ENCODE results near the gene OR1Q1.
"Not testable (repeated sequence)": the region's sequence is repeated elsewhere in the genome, so short reads cannot be mapped to it uniquely, and the experiment has no call there.

The OR1Q1 gene

DNA sequence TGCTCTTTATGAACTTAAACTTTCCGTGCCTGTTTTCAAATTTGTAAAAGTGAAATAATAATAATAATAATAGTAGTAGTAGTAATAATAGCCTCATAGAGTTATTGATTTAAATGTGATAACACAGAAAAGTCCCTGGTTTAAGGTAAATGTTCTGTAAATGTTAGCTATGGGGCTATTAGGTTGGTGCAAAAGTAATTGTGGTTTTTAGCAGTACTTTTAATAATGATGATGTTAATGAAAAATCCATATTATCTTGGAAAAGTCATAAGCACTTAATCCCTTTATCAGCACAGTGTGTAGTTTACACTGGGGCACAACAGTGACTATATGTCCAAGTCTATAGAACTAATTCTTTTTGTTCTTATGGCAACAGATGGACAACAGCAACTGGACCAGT lies at the start of gene OR1Q1:
Gene OR1Q1, plus strand, starts transcription at position 377 of the 400 bp plus-strand sequence. Its CDS starts 0 bp downstream, at position 377.
- no peak for DNase-seq (ENCODE audit: low read depth)

DNA sequence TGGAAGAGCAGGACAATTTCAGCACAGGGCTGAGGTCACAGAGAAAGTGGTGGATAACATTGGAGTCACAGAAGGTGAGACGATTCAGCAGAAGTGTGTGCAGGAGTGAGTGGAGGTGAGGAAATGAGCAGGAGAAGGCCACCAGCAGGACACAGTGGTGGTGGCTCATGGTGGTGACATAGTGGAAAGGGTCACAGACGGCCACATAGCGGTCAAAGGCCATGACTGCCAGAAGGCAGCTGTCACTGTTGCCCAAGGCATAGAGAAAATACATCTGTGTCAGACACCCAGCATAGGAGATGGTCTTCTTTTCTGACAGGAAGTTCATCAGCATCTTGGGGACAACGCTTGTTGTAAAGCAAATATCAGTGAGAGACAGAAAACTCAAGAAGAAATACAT lies 46.6 kb upstream of the OR1Q1 start:
- no peak for DNase-seq (ENCODE audit: low read depth)

DNA sequence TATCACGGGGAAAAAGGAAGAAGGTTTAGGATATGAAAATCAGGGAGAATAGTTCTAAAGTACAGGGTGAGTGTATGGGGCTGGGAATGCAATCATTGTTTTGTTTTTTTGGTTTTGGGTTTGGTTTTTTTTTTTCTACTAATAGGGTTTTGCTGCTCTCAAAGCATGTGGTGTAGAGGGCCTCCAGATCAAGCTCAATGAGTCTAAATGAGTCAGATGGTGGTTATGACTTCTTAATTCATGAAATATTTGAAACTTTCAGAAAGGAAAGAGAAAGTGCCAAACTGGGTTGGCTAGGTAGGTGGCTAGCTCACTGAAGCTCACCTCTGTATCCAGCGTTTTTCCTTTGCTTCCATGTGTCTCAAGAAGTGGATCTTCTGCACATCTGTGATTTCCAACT lies 42.1 kb upstream of the OR1Q1 start:
- DNase-seq (ENCODE audit: low read depth) = no peak

- no peak for DNase-seq (ENCODE audit: low read depth)
Measured at GRCh38 chr9:122579874-122580273, 34.7 kb upstream of the OR1Q1 start.

GRCh38 chr9:122580360-122580759 lies 34.2 kb upstream of the OR1Q1 start:
- no peak for DNase-seq (ENCODE audit: low read depth)

- not testable (repeated sequence) for DNase-seq (ENCODE audit: low read depth)
Measured at GRCh38 chr9:122583284-122583683, 31.3 kb upstream of the OR1Q1 start, which contains the start of gene OR1L8. OR1L8 (minus strand) TSS chr9:122583384; CDS start chr9:122568477, 14,907 bp downstream.

GRCh38 chr9:122605691-122606090 lies 8.8 kb upstream of the OR1Q1 start:
- DNase-seq (ENCODE audit: low read depth) = no peak

DNA sequence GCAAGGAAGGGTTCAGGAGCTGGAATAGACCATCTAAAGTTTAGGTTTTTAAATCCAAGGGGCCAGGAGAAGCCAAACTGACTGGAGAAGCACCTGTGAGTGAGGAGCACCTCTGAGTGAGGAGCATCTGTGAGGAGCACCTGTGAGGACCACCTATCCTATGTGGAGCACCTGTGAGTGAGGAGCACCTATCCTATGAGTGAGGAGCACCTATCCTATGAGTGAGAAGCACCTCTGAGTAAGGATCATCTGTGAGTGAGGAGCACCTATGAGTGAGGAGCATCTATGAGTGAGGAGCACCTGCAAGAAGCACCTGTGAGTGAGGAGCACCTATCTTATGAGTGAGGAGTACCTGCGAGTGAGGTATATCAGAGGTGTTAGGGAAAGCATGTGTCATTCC lies 8.0 kb upstream of the OR1Q1 start:
- no peak for DNase-seq (ENCODE audit: low read depth)

- no peak for DNase-seq (ENCODE audit: low read depth)
Measured at GRCh38 chr9:122609804-122610203, 4.7 kb upstream of the OR1Q1 start.

GRCh38 chr9:122619996-122620395 lies 5.5 kb downstream of the OR1Q1 start:
- DNase-seq (ENCODE audit: low read depth) = no peak

GRCh38 chr9:122642226-122642625 lies 27.7 kb downstream of the OR1Q1 start:
- DNase-seq (ENCODE audit: low read depth) = no peak

GRCh38 chr9:122656378-122656777 lies 41.8 kb downstream of the OR1Q1 start:
- no peak for DNase-seq (ENCODE audit: low read depth)

DNA sequence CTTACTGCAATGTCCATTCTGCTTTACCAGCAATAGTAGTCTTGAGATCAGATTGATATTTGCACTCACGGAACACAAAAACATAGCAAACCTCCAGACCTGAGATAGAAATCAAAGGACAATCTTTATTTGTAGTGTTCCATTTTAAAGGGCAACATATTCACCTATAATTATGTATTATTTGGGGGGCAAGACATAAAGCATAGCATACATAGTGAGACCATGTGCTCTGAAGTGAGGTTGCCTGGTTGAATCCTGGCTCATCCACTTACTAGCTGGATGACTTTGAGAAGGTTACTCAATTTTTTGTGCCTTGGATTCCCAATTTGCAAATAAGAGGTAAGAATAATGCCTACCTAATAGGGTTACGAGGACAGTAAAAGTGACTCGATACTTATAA lies 43.0 kb downstream of the OR1Q1 start, which contains the start of gene OR1B1:
Gene OR1B1, minus strand, starts transcription at position 101 of the 400 bp plus-strand sequence.
- no peak for DNase-seq (ENCODE audit: low read depth)

DNA sequence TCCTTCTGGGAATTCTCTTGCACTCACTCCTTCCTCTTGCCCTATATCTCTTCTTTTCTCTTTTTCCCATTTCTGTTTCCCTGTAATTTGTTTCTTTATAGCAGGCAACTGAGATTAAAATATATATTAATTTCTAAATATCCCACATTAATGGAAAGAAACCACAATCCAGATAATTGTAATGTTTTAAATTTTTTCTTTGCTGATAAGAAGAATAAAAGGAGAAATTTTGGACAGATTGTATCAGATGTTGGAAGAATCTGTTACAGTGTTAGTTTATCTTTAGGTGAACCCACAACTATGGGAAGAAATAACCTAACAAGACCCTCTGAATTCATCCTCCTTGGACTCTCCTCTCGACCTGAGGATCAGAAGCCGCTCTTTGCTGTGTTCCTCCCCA lies 46.9 kb downstream of the OR1Q1 start, which contains the start of gene OR1L1:
Gene OR1L1, plus strand, starts transcription at position 301 of the 400 bp plus-strand sequence. Its CDS starts 0 bp downstream, at position 301.
- DNase-seq (ENCODE audit: low read depth) = no peak

Data from activated T-cell treated with anti-CD3 and anti-CD28 coated beads for 48 hours (primary cell).